GM19455 (cell line): ENCODE results near the gene RTEL1.

Experiments used
- ATAC-seq: cut with Tn5 transposase; IDR thresholded peaks from one replicate; pipeline ENCODE4 v1.9.1; 2021; ENCODE audit not compliant: unreplicated experiment

The RTEL1 gene

GRCh38 chr20:63689046-63690002 lies 31.2 kb downstream of the RTEL1 start:
- ATAC-seq = no peak

DNA sequence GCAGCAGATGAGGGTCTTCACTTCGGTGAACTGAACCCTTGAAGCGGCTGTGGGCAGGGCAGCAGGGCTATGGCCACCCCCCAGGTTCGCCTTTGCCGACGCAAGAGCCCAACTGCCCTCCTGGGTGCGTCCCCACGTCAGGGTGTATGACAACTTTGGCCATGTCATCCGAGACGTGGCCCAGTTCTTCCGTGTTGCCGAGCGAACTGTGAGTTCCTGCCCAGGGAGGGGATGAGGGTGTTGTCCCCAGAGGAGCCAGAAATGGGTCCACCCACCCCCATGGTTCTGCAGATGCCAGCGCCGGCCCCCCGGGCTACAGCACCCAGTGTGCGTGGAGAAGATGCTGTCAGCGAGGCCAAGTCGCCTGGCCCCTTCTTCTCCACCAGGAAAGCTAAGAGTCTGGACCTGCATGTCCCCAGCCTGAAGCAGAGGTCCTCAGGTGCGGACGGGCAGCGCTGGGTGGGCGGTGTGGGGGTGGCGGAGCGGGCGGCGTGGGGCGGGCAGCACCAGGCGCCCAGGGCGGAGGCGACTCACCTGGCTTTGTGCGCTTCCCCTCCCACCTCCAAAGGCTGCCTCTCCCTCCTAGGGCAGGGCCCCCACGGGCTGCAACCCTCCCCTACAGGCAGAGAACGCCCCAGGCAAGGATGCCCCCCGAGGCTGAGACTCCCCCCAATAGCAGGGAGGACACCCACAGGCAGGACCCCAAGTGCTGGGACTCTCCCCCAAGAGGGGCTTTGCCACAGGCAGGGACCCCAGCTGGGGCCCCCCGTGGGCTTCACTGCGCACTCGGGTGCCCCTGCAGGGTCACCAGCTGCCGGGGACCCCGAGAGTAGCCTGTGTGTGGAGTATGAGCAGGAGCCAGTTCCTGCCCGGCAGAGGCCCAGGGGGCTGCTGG lies 32.1 kb downstream of the RTEL1 start:
- ATAC-seq = no peak

- no peak for ATAC-seq
Observed at GRCh38 chr20:63690898-63691710, 33.0 kb downstream of the RTEL1 start.

DNA sequence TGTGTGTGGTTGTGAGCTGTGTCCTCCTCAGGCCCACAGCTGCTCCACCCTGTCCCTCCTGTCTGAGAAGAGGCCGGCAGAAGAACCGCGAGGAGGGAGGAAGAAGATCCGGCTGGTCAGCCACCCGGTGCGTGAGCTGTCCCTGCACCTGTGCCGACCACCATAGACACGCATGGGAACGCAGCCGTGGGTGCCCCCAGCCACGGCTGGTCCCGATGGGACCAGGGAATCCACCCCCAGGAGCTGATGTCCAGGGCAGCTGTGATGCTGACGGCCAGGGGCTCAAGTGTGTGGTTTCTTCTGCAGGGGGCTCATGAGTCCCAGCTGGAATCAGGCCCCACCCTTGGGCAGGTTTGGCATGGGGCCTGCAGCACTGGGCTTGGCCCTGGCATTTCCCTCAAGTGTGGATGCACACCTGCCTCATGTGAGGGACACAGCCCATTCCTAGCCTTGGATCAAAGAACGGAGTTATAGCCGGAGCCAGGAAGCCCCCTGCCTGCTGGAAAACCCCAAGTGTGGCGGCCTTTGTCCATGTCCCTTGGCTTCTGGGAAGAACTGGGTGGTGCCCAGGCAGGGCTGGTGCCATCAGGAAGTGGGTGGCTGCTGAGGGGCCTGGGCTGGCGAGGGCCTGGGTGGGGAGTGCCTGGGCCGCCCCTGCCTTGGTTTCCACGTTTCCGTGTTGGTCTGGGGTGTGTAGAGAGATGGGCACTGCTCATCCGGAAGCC lies 33.8 kb downstream of the RTEL1 start:
- no peak for ATAC-seq

GRCh38 chr20:63692436-63693082 lies 34.4 kb downstream of the RTEL1 start:
- ATAC-seq = no peak

DNA sequence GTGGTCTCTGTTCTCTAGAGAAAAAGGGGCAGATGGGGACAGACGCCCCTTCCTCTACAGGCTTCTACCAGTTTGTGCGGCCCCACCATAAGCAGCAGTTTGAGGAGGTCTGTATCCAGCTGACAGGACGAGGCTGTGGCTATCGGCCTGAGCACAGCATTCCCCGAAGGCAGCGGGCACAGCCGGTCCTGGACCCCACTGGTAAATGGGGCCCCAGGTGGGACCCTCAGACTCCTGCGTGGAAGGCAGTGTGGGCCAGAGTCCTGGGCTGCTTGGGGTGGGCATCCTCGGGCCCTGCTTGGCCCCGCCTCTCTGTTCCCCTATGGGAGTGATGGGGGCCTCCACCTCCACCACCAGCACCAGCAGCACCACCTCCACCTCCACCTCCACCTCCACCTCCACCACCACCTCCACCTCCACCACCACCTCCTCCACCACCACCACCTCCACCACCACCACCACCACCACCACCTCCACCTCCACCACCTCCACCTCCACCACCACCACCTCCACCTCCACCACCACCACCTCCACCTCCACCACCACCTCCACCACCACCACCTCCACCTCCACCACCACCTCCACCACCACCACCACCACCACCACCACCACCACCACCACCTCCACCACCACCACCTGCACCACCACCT lies 35.1 kb downstream of the RTEL1 start:
- no peak for ATAC-seq

DNA sequence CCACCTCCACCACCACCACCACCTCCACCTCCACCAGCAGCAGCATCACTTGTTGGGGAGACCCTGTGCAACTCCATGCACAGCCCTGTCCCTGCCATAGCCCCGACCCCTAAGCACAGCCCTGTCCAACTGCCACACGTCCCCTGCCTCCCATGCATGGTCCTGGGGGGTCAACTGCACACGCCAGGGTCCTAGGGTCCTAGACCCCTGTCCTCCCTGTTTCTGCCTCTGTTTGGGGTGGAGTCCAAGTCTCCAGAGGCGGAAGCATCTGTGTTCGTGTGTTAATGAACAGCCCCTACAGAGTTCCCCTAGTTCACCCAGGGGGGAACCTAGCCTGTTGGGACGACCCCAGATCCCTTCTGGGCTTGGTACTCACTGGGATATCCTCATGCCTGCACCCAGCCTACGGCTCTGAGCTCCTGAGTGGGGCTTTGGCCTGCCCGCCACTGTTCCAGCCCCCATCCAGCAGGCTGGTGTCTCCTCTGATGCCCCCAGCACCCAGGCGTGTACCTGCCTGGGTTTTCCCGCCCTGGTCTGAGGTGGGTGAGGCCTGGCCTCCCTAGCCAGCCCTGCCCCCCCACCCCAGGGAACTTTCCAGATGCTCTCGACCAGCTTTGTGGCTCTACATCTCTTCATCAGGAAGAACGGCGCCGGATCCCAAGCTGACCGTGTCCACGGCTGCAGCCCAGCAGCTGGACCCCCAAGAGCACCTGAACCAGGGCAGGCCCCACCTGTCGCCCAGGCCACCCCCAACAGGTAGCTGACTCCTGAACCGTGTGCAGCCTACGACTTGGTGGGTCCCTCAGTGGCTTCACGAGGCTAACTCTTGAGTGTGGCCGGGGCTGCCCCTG lies 35.8 kb downstream of the RTEL1 start:
- ATAC-seq = no peak

- no peak for ATAC-seq
Observed at GRCh38 chr20:63694584-63695423, 36.7 kb downstream of the RTEL1 start.

DNA sequence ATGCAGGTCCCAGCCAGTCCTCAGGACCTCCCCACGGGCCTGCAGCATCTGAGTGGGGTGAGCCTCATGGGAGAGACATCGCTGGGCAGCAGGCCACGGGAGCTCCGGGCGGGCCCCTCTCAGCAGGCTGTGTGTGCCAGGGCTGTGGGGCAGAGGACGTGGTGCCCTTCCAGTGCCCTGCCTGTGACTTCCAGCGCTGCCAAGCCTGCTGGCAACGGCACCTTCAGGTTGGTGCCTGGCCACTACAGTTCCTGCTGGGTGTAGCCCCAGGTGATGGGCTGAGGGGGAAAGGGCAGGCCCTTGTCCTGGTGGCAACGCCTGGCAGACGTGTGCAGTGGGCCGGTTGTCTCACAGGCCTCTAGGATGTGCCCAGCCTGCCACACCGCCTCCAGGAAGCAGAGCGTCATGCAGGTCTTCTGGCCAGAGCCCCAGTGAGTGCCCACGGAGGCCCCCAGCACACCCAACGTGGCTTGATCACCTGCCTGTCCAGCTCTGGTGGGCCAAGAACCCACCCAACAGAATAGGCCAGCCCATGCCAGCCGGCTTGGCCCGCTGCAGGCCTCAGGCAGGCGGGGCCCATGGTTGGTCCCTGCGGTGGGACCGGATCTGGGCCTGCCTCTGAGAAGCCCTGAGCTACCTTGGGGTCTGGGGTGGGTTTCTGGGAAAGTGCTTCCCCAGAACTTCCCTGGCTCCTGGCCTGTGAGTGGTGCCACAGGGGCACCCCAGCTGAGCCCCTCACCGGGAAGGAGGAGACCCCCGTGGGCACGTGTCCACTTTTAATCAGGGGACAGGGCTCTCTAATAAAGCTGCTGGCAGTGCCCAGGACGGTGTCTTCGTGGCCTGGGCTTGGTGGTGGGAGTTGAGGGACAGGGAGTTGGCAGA lies 37.6 kb downstream of the RTEL1 start:
- ATAC-seq = no peak

DNA sequence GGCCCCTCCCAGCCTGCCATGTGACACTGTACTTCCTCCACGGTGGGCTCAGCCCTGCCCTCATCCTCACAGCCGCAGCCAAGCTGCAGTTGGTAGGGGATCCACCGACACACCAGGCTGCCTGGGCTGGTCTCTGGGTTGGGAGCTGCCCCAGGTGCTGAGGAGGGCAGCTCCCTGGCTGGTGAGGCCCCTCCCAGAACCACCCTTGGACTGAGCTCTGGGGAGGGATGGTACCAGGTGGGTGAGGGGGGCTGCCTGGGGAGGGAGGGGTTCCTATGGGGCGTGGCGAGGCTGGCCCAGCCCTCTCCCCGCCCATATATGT lies 38.2 kb downstream of the RTEL1 start:
- no peak for ATAC-seq

DNA sequence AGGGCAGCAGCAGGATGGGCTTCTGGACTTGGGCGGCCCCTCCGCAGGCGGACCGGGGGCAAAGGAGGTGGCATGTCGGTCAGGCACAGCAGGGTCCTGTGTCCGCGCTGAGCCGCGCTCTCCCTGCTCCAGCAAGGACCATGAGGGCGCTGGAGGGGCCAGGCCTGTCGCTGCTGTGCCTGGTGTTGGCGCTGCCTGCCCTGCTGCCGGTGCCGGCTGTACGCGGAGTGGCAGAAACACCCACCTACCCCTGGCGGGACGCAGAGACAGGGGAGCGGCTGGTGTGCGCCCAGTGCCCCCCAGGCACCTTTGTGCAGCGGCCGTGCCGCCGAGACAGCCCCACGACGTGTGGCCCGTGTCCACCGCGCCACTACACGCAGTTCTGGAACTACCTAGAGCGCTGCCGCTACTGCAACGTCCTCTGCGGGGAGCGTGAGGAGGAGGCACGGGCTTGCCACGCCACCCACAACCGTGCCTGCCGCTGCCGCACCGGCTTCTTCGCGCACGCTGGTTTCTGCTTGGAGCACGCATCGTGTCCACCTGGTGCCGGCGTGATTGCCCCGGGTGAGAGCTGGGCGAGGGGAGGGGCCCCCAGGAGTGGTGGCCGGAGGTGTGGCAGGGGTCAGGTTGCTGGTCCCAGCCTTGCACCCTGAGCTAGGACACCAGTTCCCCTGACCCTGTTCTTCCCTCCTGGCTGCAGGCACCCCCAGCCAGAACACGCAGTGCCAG lies 38.7 kb downstream of the RTEL1 start, which contains the start of gene TNFRSF6B:
TSS of gene TNFRSF6B (plus strand) at position 25 of the 729 bp plus-strand sequence. CDS start at position 141, 116 bp downstream.
- no peak for ATAC-seq

- no peak for ATAC-seq
Observed at GRCh38 chr20:63697357-63697867, 39.3 kb downstream of the RTEL1 start.

DNA sequence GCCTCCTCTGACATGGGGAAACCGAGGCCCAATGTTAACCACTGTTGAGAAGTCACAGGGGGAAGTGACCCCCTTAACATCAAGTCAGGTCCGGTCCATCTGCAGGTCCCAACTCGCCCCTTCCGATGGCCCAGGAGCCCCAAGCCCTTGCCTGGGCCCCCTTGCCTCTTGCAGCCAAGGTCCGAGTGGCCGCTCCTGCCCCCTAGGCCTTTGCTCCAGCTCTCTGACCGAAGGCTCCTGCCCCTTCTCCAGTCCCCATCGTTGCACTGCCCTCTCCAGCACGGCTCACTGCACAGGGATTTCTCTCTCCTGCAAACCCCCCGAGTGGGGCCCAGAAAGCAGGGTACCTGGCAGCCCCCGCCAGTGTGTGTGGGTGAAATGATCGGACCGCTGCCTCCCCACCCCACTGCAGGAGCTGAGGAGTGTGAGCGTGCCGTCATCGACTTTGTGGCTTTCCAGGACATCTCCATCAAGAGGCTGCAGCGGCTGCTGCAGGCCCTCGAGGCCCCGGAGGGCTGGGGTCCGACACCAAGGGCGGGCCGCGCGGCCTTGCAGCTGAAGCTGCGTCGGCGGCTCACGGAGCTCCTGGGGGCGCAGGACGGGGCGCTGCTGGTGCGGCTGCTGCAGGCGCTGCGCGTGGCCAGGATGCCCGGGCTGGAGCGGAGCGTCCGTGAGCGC lies 39.9 kb downstream of the RTEL1 start:
- ATAC-seq = no peak

- ATAC-seq = no peak
Observed at GRCh38 chr20:63698739-63699465, 40.8 kb downstream of the RTEL1 start.
